ENCODE results near the gene JAK2.

DNA sequence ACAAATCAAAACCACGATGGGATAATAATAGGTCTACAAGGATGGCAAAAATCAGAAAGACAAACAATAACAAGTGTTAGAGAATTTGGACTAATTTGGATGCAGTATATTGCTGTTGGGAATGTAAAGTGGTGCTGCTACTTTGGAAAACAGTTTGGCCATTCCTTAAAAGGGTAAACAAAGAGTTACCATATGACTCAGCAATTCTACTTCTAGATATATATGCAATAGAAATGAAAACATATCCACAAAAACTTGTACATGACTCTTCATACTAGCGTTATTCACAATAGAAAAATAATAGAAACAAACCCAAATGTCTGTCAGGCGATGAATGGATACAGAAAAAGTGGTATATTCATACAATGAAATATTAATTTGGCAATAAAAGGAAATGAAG, 58.3 kb downstream of the JAK2 start:
- TF ChIP-seq, protein P1, sequence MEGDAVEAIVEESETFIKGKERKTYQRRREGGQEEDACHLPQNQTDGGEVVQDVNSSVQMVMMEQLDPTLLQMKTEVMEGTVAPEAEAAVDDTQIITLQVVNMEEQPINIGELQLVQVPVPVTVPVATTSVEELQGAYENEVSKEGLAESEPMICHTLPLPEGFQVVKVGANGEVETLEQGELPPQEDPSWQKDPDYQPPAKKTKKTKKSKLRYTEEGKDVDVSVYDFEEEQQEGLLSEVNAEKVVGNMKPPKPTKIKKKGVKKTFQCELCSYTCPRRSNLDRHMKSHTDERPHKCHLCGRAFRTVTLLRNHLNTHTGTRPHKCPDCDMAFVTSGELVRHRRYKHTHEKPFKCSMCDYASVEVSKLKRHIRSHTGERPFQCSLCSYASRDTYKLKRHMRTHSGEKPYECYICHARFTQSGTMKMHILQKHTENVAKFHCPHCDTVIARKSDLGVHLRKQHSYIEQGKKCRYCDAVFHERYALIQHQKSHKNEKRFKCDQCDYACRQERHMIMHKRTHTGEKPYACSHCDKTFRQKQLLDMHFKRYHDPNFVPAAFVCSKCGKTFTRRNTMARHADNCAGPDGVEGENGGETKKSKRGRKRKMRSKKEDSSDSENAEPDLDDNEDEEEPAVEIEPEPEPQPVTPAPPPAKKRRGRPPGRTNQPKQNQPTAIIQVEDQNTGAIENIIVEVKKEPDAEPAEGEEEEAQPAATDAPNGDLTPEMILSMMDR (IDR thresholded peaks at IDR 0.05; ENCODE audit: low read depth, low read length, poor library complexity, severe bottlenecking): no peak
- TF ChIP-seq EZH2phosphoT487 (IDR thresholded peaks at IDR 0.05; ENCODE audit: borderline replicate concordance, low read length): no peak

Data from DOHH2 (cell line).